ENCODE measurements around the gene TMED4.
A peak's percentile ranks its signal among the peaks of the same experiment; 100 is the strongest.

TMED4 gene

DNA sequence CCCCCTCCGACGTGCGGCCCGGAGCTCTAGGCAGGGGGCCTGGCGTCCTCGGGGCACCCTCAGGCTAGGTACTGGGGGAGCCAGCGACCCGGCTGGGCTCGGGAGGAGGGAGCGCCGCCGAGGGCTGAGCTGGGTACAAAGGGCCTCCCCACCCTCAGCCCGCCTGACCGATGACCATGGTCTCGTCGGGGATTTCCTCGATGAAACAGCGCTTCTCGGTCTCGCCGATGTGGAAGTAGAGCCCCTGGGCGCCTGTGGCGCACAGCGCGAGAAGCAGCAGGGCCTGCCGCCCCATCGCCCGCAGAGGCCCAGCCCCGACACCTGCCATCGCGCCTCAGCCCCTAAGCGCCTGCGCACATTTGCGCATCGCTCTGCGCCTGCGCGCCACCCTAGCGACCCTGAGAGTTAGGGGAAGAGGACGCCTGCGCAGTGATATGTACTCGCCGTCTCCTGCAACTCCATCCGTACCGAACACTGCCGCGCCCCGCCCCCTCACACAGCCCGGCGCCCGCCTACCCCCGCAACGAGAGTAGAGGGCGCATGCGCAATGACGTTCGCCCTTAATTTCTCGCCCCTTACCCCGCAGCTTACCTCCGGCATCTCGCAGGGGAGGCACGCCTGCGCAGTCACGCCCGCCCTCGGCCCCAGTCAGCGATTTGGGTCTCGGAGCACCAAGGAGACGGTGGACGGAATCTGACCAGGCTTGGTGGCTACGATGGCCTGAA is at the start of gene TMED4:
Gene TMED4, minus strand, starts transcription at position 353 of the 725 bp plus-strand sequence. Its CDS starts 25 bp downstream, at position 328.
- peak; percentile 97 to 100 (median 99) for DNase-seq (ENCODE audit: low read depth in 2 of 3, low spot score in 2 of 3)

DNA sequence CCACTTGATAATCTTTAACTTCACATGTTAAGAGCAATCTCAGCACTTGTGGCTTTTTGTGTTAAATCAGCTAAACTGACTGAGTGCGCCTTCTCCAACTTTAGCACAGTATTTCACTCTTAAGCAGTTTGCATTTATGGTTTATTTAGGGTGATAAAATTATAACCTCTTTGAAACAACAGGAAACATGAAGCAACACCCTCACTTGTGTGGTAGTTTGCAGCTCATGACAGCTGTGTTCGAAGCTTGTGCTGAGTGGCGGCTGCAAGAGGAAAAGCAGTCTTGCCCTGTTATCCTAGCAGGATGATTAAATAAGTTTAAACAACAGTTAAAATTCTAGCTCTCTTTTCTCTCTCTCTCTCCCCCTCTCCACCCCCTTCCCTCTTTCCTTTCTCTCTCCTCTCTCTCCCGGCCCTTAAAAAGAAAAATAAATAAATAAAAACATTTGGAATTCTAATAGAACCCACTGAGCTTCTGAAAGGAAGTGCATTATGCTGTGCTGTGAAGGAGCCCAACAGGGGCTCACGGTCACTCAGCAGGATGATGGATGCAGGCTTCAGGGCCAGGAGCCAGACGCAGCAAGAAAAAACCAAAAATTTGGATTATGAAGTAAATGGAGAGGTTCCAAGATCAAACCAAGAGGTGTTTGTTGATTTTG is 49.6 kb upstream of the TMED4 start:
- no peak for DNase-seq (ENCODE audit: low read depth in 2 of 3, low spot score in 2 of 3)

DNA sequence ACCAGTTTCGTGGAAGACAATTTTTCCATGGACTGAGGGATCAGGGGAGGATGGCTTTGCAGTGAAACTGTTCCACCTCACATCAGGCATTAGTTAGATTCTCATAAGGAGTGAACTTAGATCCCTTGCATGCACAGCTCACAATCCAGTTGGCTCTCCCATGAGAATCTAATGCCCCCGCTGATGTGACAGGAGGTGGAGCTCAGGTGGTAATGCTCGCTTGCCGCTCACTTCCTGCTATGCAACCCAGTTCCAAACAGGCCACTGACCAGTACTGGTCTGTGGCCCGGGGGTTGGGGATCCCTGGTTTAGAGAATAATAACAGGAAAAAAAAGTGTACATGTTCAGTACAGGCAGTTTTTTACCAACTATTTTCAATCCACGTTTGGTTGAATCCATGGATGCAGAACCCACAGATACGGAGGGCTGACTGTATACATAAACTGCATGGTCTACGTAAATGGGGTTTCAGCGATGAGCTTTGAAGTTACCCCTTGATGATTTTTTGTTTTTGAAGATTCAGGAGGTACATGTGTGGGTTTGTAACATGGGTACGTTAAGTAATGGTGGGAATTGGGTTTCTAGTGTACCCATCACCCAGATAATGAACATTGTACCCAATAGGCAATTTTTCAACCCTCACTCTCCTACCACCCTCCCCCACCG is 48.9 kb upstream of the TMED4 start:
- no peak for DNase-seq (ENCODE audit: low read depth in 2 of 3, low spot score in 2 of 3)

DNA sequence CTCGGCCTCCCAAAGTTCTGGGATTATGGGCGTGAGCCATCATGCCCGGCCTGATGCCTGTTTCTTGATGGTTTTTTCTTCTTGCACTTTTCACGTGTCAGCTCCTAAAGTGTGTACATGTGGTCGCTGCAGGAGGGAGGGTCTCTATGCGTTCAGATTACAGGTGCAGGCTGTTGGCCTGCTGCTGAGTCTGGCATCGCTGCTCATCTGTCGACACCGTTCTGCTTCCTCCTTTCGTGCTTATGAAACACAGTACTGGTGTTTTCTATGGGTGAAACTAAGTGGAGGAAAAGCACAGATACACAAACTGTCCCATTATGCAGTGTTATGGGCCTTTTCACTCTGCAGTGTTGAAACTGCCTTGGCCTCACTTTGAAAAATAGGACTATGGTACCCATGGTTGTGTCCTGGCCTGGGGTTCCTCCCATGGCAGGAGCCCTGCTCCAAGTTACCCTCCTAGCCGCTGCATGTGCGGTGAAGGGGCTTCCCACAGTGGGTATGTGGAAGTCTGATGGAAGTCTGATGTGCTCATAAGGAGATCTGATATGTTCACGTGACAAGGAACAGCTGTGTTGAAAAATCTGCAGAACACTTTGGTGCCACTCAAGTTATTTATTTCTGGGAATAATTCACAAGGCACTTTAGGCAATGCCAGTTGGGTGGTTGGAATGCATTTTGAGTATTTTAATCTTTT is 47.9 kb upstream of the TMED4 start:
- no peak for DNase-seq (ENCODE audit: low read depth in 2 of 3, low spot score in 2 of 3)

DNA sequence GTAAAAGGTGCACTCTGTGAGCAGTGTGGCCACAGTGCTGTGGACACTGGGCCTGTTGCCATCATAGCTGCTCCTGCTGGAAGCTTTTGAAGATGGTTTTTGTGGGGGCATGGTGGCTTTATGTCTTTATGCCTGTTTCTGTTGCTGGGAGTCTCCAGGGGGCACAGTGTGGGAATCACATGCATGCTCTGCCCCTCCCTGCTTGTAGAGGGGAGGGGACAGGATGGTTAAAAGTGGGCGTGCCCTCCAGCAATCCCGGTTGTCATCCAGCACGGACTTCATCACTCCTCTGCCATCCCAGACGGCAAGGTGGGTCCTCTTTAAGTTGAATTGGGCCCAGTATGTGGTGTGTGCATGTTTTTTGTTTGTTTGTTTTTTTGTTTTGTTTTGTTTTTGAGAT is 44.6 kb upstream of the TMED4 start:
- DNase-seq (ENCODE audit: low read depth in 2 of 3, low spot score in 2 of 3) = no peak

DNA sequence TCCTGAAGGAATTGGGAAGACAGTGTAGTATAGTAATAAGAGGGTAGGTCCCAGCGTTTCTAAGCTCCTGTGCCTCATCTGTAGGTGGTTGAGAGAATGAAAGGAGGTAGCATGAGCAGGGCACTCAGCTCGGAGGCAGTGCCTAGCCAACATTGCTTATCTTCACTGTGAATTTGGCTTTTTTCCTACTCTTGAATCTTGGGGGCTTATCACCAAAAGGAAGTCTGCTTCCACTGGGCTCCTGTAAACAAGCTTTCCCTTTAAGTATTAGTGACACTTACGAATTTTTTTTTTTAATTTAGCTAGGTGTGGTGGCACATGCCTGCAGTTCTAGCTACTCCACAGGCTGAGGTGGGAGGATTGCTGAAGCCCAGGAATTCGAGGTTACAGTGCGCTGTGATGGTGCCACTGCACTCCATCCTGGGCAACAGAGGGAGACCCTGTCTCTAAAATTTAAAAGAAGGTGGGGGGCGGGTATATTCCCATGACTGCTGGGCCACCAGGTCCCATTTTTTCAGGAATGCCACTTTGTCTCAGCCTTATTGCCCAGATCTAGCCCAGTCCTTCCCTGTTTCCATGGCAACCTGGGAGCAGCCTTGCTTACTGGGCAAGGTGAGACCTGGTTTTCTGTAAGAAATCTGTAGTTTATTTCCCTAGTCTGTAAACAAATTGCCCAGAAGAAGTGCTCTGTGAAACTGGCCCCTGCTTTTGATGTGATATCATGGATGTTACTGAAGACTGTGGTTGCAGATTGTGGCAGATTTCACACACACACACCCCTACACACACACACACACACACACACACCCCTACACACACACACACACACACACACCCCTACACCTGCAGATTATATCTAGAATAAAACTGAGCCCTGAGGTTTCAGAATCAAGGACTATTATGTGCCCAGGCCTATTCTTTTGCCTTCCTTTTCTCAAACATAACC is 43.8 kb upstream of the TMED4 start:
- DNase-seq (ENCODE audit: low read depth in 2 of 3, low spot score in 2 of 3) = no peak

DNA sequence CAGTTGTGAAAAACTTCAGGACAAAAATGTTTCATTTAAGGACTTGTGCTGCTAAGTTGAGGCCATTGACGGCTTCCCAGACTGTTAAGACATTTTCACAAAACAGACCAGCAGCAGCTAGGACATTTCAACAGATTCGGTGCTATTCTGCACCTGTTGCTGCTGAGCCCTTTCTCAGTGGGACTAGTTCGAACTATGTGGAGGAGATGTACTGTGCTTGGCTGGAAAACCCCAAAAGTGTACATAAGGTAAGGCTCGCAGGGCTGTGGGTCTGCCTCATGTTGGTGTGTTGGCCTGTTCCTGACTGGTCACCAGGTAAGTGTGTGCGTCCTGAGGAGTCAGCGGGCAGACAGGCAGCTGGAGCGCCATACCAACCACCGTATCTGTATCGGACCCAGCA is 42.3 kb upstream of the TMED4 start:
- no peak for DNase-seq (ENCODE audit: low read depth in 2 of 3, low spot score in 2 of 3)

DNA sequence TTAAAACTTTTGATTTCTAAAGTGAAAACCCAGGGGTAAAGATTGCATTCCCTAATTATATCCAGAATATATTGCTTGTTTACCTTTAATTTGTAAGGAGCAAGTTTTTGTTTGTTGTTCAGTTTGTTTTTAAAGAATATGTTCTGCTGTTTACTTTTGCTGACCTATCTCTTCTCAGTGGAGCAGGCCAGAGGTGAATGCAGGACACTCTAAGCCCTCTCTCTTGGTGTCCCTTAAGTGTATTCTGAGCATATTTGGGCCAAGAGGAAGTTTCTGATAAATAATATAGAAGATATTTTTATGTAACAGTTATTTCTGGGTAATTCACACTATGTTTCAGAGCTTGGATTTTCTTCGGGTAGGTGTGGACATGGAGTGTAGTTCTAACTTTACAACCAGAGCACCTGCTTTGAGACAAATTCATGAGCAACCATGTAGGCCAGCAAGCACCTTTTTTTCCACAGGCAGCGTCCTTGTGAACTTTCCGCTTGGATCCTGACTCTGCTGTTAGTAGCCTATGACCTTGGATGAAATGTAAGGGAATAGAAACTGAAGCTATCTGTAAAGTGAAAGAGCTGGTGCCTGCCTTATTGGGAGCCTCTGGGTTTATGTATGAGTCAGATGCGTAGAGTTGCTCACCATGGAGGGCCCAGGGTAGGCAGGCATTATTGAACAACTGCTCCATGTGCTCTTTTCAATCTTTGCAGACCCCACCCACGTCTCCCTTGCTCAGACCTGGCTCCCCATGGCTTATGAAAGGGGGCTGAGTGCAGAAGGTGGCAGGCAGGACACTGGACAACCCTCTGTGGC is 40.5 kb upstream of the TMED4 start:
- no peak for DNase-seq (ENCODE audit: low read depth in 2 of 3, low spot score in 2 of 3)

DNA sequence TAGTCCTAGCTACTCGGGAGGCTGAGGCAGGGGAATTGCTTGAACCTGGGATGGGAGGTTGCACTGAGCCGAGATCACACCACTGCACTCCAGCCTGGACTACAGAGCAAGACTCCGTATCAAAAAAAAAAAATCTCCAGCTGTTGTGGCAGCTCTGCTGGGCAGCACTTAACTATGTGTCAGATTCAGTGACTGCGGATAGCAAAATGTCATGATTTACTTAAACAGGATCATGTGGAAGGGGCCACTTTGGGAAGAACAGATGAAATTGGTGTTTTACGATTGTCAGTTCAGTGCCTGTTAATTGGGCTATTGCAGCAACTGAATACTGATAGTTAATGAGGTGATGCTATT is 39.7 kb upstream of the TMED4 start:
- no peak for DNase-seq (ENCODE audit: low read depth in 2 of 3, low spot score in 2 of 3)

DNA sequence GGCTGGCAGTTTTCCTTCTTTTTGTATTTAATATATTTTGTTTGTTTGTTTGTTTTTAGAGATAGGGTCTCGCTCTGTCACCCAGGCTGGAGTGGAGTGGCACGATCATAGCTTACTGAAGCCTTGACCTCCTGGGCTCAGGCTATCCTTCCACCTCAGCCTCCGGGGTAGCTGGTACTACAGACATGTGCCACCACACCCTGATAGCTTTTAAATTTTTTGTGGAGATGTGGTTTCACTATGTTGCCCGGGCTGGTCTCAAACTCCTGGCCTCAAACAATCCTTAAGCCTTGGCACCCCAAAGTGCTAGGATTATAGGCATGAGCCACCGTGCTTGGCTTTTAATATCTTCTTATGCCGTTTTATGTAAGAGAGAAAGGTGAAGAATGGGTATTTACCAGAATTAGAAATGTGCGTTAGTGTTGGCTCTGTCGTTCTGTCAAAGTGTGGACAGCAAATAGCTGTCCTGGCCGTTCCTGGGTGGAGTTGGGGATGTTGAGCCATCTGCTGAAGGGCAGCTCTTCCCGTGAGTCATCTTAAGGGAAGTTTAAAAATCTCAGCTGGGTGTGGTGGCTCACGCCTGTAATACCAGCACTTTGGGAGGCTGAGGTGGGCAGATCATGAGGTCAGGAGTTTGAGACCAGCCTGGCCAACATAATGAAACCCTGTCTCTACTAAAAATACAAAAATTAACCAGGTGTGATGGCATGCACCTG is 39.2 kb upstream of the TMED4 start:
- DNase-seq (ENCODE audit: low read depth in 2 of 3, low spot score in 2 of 3) = no peak

DNA sequence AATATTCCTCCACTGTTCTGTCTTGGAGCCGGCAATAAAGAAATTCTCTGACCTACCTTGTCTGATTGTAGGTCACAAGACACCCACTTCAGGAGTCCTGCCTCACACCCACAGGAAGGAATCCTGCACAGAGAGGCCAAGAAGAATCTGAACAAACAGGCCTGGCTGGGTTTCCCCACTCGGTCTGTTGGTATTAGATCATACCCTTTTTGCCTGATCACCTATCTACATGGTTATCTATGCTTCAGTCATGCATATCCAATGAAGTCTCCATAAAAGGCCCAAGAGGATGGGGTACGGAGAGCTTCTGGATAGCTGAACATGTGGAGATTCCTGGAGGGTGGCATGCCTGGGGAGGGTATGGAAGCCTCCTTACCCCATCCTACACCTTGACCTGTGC is 36.7 kb upstream of the TMED4 start:
- DNase-seq (ENCODE audit: low read depth in 2 of 3, low spot score in 2 of 3) = no peak

DNA sequence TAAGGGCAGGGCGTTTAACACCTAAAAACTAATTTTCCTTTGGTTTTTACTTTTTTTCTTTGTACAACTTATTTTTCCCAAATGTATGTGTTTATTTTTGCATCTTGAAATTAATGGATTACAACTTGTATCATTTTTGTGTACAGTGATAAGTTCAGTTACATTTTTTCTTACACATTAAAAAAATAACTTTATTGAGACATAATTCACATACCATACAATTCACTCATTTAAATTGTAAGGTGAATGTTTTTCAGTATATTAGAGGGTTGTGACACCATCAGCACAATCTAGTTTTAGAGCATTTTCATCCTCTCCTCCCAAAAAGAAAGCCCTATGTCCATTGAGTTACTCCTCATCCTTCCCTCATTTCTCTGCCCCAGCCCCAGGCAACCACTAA is 36.0 kb upstream of the TMED4 start:
- no peak for DNase-seq (ENCODE audit: low read depth in 2 of 3, low spot score in 2 of 3)

DNA sequence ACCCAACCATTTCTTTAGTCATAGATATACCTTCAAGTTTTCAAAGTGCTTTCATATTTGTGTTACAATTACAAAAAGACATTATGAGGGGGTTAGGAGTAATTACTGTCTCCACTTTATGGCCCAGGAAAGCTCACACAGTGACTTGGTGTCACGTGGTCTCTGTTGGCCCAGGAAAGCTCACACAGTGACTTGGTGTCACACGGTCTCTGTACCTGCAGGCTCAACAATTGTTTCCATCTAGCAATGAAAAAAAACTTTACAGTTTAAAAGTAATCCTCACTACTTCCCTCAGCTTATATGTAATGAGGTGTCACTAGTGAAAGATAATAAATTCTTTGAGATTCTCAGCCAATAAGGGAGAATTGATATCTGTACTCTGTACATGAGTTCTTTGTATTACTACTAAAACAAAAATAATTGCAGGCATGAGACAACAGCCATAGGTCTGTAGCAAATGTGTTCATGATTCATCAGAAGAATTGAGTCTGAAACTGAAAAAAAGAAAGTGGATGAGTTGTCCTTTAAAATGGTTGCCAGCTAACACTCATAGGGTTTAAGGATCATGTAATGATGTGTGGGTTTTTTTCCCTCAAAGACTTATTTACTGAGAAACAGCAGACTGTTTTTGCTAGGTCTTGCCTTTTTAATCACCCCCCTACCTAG is 35.3 kb upstream of the TMED4 start:
- no peak for DNase-seq (ENCODE audit: low read depth in 2 of 3, low spot score in 2 of 3)

DNA sequence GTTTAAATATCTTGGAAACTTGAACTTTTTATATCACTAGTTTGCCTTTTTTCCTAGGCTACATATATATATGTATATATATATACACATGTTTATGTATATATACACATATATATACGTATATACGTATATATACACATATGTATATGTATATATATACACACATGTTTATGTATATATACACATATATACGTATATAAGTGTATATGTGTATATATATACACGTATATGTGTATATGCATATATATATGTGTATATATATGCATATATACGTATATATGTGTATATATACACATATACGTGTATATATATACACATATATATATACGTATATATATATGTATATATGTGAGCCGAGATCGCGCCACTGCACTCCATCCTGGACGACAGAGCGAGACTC is 34.5 kb upstream of the TMED4 start:
- no peak for DNase-seq (ENCODE audit: low read depth in 2 of 3, low spot score in 2 of 3)

DNA sequence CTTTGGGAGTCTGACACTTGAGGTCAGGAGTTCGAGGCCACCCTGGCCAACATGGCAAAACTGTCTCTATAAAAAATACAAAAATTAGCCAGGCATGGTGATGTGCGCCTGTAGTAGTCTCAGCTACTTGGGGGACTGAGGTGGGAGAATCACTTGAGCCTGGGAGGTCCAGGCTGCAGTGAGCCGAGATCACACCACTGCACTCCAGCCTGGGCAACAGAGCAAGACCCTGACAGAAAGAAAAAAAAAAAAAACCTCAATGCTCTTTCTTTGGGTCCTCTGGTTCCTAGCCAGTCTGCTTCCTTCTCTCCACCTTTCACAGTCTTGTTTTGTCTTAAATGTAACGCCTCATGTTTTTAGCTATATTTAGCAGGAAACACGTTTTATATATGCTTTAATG is 33.8 kb upstream of the TMED4 start:
- DNase-seq (ENCODE audit: low read depth in 2 of 3, low spot score in 2 of 3) = no peak

DNA sequence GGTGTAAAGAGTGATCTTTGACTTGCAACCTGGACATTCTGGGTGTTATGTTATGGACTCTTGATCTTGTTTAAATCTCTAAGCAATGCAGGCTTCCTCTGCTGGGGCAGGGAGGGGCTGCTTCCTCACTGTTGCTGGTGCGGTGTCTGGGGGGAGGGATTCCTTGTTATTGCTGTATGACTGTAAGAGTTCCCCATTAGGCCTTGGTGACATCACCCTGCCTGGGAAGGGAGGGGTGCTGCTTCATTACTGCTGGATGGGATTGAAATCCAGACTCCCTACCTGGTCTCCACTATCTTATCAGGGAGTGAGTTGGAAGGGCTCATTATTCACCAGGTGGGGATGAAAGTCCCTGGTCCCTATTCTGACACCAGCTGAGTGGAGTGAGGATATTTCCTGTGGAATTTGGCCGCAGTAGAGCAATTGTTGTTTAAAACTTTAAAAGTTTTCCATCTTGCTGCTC is 33.1 kb upstream of the TMED4 start:
- DNase-seq (ENCODE audit: low read depth in 2 of 3, low spot score in 2 of 3) = no peak

DNA sequence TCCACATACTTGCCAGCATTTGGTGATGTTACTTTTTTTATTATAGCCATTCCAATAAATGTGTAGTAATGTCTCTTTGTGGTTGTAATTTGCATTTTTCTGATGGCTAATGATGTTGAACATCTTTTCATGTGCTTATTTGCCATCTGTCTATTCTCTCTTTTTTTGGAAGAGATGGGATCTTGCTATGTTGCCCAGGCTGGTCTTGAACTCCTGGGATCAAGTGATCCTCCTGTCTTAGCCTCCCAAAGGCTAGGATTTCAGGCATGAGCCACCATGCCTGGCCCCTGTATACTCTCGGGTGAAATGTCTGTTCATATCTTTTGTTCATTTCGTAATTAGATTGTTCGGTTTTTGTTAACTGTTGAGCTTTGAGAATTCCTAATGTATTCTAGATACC is 27.8 kb upstream of the TMED4 start:
- no peak for DNase-seq (ENCODE audit: low read depth in 2 of 3, low spot score in 2 of 3)

DNA sequence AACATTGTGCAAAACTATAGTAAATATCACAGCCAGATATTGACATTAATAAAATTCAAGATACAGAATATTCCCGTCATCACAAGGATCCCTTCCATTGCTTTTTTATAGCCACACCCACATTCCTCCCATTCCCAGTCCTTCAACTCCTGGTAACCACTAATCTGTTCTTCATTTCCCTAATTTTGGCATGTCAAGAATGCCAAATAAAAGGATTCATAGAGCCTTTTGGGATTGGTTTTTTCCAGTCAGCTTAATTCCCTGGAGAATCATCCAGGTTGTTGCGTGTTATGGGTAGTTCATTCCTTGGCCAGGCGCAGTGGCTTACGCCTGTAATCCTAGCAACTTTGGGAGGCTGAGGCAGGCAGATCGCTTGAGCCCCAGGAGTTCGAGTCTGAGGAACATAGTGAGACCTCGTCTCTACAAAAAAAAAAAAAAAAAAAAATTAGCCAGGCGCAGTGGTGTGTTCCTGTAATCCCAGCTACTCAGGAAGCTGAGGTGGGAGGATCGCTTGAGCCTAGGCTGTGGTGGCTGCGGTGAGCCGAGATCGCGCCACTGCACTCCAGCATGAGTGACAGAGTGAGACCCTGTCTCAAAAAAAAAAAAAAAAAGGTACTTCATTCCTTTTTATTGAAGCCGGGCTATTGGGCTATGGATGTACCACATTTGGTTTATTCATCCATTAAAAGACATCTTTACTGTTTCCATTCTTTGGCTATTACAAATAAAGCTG is 27.1 kb upstream of the TMED4 start:
- no peak for DNase-seq (ENCODE audit: low read depth in 2 of 3, low spot score in 2 of 3)
